Hypothalamus (tissue), 51 donors: ENCODE data around the gene CACNA1B.
"Not testable (repeated sequence)": the region's sequence is repeated elsewhere in the genome, so short reads cannot be mapped to it uniquely, and the experiment has no call there.

Experiments used
- DNase-seq, 51 donors: peaks; one replicate each; lab custom pipeline; 2025; lab: John Stamatoyannopoulos, UW

Gene CACNA1B

DNA sequence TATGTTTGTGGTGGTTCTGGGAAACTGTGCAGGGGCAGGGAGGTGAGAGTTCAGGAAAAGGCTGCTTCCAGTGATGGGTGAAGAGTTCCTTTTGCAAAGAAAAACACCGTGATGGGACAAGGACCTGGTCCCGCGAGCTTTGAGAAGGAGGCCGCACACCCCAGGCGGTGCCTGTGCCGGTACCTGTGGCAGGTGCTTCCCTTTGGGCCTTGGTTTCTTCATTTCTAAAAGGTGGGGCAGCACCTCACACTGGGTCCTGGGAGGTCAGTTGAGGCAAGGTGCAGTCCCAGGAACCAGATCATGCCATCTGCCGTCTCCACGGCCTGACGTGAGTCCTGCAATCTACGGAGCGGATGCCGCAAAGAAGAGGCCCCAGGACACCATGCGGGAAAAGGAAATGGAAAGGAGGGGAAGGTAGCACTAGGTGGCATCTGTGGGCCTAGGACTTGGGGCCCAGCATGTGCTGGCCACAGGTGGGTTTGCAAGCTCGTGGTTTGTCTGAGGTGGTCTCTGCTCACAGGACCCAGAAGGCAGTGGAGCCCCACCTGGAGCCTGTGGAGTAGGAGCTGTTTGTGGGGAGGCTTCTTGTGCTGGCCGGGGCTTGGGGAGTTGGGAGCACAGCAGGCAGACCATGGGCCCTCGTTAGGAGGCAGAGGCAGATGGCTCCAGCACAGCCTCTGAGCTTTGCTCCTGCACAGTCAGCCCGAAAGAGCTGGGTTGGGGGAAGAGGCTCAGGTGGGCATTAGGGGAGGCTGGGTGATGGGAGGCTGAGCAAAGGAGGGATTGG, 131.6 kb downstream of the CACNA1B start:
- no peak for DNase-seq

- no peak for DNase-seq
These were observed 132.5 kb downstream of the CACNA1B start for GRCh38 chr9:138009803-138010690.

DNA sequence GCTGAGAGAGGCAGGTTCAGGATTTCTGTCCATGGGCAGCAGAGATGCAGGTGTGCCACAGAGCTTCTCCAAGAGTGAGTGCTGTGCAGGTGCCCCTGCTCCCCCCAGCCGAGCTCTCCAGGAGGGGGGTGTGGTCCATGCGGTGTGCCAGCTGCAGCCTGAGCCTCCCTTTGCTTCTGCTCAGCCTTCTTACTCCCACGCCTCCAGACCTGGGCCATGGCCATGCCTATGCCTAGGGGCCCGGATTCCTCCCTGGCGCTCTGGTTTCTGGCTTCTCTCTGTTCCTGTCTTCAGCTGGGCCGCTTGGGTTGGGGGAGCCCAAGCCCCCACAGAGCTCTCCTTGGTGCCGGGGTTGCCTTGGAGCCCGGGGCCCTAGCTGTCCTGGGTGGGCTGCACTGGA, 133.3 kb downstream of the CACNA1B start:
- DNase-seq, result no peak

DNA sequence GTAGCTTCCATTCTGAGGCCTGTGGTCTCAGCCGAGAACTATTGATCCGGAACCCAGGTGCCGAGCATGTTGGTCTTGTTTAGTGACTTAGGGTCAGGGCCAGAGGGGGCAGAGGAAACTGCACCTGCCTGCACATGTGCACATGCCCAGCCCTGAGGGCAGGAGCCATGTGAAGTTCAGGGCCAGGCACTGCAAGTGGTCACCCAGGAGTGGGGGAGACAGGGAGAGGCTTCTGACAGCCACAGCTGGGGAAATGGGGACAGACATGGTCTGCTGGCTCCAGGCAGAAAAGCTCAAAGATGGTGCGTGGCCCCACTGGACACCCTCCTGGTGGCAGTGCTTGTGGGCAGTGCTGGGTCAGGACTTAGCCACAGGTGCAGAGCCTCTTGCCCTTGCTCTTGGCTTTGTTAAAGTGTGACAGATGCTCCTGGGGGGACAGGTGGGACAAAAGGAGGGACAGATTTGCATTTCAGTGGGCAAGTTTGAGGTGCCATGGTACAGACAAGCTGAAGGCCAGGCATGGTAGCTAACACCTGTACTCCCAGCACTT, 134.4 kb downstream of the CACNA1B start:
- no peak for DNase-seq

- no peak for DNase-seq
These were observed 135.7 kb downstream of the CACNA1B start for GRCh38 chr9:138013273-138013672.

DNA sequence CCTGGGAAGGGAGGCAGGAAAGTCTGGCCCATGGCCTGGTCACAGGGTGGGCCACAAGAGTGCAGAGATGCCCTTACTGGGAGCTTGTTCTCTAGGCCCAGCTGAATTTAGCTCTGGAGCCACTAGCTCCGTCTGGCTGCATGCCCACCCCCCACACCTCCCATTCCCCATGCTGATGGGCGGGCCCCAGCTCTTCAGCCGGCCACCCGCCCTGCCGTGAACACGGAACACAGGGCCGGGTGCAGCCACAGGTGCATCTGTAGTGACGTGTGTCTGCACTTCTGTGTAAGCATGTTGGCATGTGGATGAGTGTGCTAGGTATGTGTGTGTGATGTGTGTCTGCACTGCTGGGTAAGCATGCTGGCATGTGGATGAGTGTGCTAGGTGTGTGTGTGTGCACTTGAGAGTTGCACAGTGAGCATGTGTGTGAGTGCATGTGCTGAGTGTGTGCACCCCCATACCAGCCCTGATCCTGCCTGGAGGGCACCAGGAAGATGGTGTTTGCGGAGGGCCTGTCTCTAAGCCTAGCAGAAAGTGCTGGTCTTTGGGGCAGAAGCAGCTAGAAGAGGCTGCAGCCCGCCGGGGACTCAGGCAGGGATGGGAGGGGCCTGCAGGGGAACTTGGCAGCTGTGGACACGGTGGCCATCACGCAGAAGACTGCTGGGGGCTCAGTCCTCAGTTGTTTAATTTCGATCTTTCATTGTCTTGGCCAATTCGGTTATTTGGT, 136.4 kb downstream of the CACNA1B start:
- DNase-seq, result no peak

DNA sequence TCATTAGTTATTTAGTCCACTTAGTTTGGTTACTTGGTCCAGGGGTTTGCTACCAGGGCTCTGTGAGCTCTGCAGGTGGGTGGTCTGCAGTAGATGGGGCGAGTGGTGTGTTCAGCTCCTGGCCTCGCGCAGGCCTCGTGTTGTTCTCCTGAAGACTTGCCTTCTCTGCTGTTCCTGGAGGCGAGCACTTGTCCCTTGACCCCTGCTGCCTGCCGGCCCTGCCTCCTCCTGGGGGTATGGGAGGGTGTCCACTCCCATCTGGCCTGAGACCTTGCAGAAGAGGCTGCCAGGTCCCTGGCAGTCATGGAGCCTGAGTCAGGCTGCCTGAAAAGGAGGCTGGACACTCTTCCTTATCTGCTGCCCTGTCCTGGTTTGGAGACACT, 137.0 kb downstream of the CACNA1B start:
- no peak for DNase-seq

DNA sequence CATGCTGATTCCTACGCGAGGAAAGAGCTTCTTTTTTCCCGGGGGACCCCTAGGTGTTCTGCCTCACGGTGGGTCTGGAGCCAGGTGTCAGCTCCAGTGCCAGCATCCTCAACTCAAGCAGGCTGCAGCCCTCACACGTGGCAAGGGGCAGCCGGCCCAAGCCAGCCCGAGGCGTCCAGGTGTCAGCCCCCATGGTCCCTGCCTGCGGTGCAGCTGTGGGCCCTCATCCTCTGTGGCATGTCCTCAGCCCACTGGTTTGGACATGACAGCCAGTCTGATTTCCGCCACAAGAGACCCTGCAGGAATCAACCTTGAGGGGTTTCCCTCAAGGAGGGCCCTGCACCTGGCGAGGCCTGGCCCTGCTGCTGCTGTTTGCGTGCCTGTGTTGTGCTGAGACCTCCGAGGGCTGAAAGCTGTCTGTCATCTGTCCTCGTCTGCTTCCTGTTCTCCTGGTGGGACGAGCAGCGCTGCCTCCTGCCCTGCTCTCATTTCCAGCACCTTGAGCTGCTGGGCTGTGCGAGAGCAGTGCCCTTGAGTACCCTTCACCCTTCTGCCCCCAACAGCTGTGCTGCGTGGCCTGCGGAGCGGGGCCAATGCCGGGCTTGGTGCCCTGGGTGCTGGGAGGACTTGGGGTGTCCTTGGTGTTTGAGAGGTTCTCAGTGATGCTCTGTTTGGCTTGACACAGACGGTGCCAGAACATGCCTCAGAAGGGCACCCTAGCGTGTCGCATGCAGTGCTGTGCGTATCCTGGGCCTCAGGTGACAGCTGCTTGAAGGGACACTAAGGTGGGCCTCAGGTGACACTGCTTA, 137.6 kb downstream of the CACNA1B start:
- DNase-seq, result no peak

- DNase-seq, result no peak
These were observed 139.0 kb downstream of the CACNA1B start for GRCh38 chr9:138016406-138017187.

GRCh38 chr9:138017200-138017599, 139.6 kb downstream of the CACNA1B start:
- DNase-seq, result no peak

- not testable (repeated sequence) for DNase-seq
These were observed 141.9 kb downstream of the CACNA1B start for GRCh38 chr9:138019514-138019913.

DNA sequence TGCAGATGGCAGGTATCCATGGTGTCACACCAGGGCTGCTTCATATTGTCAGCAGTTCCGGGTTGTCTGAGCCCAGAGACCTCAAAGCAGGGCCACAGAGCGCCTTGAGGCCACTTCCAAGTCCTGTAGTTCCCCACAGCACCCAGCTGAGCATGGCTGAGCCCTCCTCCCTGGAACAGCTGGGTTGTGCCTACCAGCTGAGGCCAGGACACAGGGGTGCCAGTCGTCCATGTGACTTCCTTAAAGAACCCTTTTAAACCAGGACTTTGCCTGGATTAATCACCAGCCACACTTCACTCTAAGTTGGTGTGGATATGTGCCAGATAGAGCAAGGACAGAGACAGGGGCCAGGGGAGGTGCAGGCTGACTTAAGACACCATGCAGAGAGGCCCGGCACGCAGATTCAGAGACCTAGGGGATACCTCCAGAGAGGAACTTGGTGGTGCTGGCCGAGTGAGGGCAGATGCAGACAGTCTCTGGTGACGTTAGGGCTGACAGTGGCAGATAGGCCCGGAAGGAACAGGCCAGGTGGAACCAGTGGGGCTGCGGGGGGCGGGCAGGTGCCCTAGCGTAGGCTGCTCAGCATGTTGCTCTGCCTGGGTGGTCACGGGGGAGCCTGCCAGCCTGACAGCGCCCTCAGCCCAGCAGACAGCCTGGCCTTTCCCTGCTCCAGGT, 142.7 kb downstream of the CACNA1B start:
- no peak for DNase-seq

DNA sequence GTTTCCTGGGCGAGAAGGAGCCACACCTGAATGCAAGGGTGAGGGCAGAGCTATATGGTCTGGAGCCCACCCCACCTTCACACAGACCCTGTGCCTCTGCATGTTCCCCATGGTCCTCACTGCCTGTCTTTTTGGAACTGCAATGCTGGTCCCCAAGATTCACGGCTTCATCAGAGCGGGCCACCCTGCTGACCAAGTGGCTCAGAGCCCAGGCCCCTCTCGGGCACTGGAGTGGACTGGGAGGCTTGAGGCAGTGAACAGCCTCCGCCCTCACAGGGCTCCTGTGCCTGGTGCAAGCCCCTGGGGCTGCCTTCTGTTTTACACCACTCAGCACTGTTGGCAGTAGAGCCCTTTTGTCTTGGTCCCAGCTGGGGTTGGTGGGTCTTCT, 143.2 kb downstream of the CACNA1B start:
- no peak for DNase-seq

- DNase-seq, result no peak
These were observed 143.9 kb downstream of the CACNA1B start for GRCh38 chr9:138021251-138022056.

GRCh38 chr9:138022121-138022741, 144.6 kb downstream of the CACNA1B start:
- peak in 1 of 51 donors; percentile 19 for DNase-seq

DNA sequence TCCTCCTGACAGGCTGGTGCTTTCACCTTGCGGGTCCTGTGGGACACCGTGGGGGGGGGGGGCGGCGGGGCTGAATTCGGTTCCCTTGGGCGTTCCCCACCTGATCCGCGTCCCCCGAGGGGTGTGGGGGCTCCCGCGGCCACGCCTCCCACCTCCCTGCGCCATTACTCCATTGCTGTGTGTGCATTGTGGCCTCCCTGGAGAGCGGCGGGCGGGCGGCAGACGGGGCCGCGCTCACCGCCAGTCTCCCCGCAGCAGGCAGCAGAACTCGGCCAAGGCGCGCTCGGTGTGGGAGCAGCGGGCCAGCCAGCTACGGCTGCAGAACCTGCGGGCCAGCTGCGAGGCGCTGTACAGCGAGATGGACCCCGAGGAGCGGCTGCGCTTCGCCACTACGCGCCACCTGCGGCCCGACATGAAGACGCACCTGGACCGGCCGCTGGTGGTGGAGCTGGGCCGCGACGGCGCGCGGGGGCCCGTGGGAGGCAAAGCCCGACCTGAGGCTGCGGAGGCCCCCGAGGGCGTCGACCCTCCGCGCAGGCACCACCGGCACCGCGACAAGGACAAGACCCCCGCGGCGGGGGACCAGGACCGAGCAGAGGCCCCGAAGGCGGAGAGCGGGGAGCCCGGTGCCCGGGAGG, 145.3 kb downstream of the CACNA1B start:
- DNase-seq, result peak in 1 of 51 donors; percentile 22
